WTC11 (cell line): ENCODE results near the gene SYNE4. TPM values are rescaled to one million over a fixed set of nuclear protein-coding genes. Genes with fewer than 3 reads are reported as not detected.
A peak's percentile ranks its signal among the peaks of the same experiment; 100 is the strongest.

Experiments
- ATAC-seq: fragments of 200-7000 bp; cut with Tn5 transposase; 2 replicates; pipeline ENCODE4 v1.10.0; 2021; ENCODE audit warnings: mild to moderate bottlenecking, moderate library complexity
- CTCF ChIA-PET: fragments of 300-600 bp; sonication (Branson Sonifier 250); formaldehyde crosslinking; loops from one replicate; lab custom pipeline; 2021; ENCODE audit warnings: antibody characterized with exemption; lab: Charles Lee
- POLR2A ChIA-PET: fragments of 350-600 bp; sonication (Branson Sonifier 250); formaldehyde crosslinking; loops from one replicate; lab custom pipeline; 2021; ENCODE audit warnings: antibody characterized with exemption; lab: Charles Lee
- DNase-seq: peaks from one replicate; pipeline ENCODE4 v3.0.0; 2021; ENCODE audit warnings: low spot score
- H3K27ac Mint-ChIP-seq: 2 replicates; pipeline ENCODE4 v1.8.0; 2021; ENCODE audit warnings: mixed read lengths
- H3K27me3 Mint-ChIP-seq: 2 replicates; pipeline ENCODE4 v1.8.0; 2021; ENCODE audit warnings: low read depth, mild to moderate bottlenecking, moderate library complexity, mixed read lengths
- H3K36me3 Mint-ChIP-seq: 2 replicates; pipeline ENCODE4 v1.8.0; 2021; ENCODE audit warnings: mixed read lengths
- H3K4me1 Mint-ChIP-seq: 2 replicates; pipeline ENCODE4 v1.8.0; 2022; ENCODE audit warnings: mixed read lengths
- H3K4me3 Mint-ChIP-seq: 2 replicates; pipeline ENCODE4 v1.8.0; 2021; ENCODE audit warnings: mild to moderate bottlenecking, moderate library complexity, mixed read lengths
- H3K9me3 Mint-ChIP-seq: 2 replicates; pipeline ENCODE4 v1.8.0; 2021; ENCODE audit warnings: mixed read lengths
- ATF2 ChIP-seq: sonication (generic); formaldehyde crosslinking; IDR thresholded peaks from 2 replicates; pipeline ENCODE4 v1.8.1; 2022; ENCODE audit warnings: low read depth, missing genetic modification reagents, borderline replicate concordance
- CDX4 ChIP-seq: fragments of 250-450 bp; sonication (Bioruptor Pico); IDR thresholded peaks from 2 replicates; pipeline ENCODE4 v1.9.0; 2021; ENCODE audit warnings: moderate library complexity, mild to moderate bottlenecking, inconsistent platforms, borderline replicate concordance
- CTCF ChIP-seq: fragments of 200-600 bp; IDR thresholded peaks from 2 replicates; pipeline ENCODE4 v1.8.0; 2022; ENCODE audit warnings: antibody characterized with exemption
- E2F1 ChIP-seq: sonication (generic); formaldehyde crosslinking; IDR thresholded peaks from 2 replicates; pipeline ENCODE4 v1.8.0; 2022; ENCODE audit warnings: mild to moderate bottlenecking, missing genetic modification reagents
- E2F4 ChIP-seq: sonication (generic); formaldehyde crosslinking; IDR thresholded peaks from 2 replicates; pipeline ENCODE4 v1.8.1; 2022; ENCODE audit warnings: low read depth, mild to moderate bottlenecking, moderate library complexity, missing genetic modification reagents, borderline replicate concordance
- ELF4 ChIP-seq: sonication (generic); formaldehyde crosslinking; IDR thresholded peaks from 2 replicates; pipeline ENCODE4 v1.8.1; 2022; ENCODE audit warnings: low read depth, mild to moderate bottlenecking, moderate library complexity, missing genetic modification reagents
- FOXK1 ChIP-seq: sonication (generic); formaldehyde crosslinking; IDR thresholded peaks from 2 replicates; pipeline ENCODE4 v1.8.0; 2022; ENCODE audit warnings: mild to moderate bottlenecking, moderate library complexity, missing genetic modification reagents
- GABPB1 ChIP-seq: sonication (generic); formaldehyde crosslinking; IDR thresholded peaks from 2 replicates; pipeline ENCODE4 v1.8.1; 2023; ENCODE audit warnings: mild to moderate bottlenecking, missing genetic modification reagents
- HMGA2 ChIP-seq: fragments of 250-450 bp; sonication (Bioruptor Pico); IDR thresholded peaks from 2 replicates; pipeline ENCODE4 v1.4.0; 2021; ENCODE audit warnings: mild to moderate bottlenecking, moderate library complexity
- HMGXB4 ChIP-seq: sonication (generic); formaldehyde crosslinking; IDR thresholded peaks from 2 replicates; pipeline ENCODE4 v1.8.1; 2023; ENCODE audit warnings: mild to moderate bottlenecking, moderate library complexity, missing genetic modification reagents
- KAT7 ChIP-seq: sonication (generic); formaldehyde crosslinking; IDR thresholded peaks from 2 replicates; pipeline ENCODE4 v1.8.1; 2023; ENCODE audit warnings: missing genetic modification reagents, mild to moderate bottlenecking, borderline replicate concordance
- MLX ChIP-seq: sonication (generic); formaldehyde crosslinking; IDR thresholded peaks from 2 replicates; pipeline ENCODE4 v1.8.1; 2023; ENCODE audit warnings: mild to moderate bottlenecking, missing genetic modification reagents, moderate library complexity
- MXD4 ChIP-seq: fragments of 250-450 bp; sonication (Bioruptor Pico); IDR thresholded peaks from 2 replicates; pipeline ENCODE4 v1.8.0; 2021; ENCODE audit warnings: mild to moderate bottlenecking, moderate library complexity, borderline replicate concordance
- NR1H2 ChIP-seq: sonication (generic); formaldehyde crosslinking; IDR thresholded peaks from 2 replicates; pipeline ENCODE4 v1.9.0; 2021; ENCODE audit warnings: mild to moderate bottlenecking, moderate library complexity, missing genetic modification reagents
- RELA ChIP-seq: sonication (generic); formaldehyde crosslinking; IDR thresholded peaks from 2 replicates; pipeline ENCODE4 v1.8.1; 2022; ENCODE audit warnings: missing genetic modification reagents, mild to moderate bottlenecking, borderline replicate concordance
- SP1 ChIP-seq: sonication (generic); formaldehyde crosslinking; conservative IDR thresholded peaks from 2 replicates; pipeline ENCODE4 v1.8.1; 2022; ENCODE audit warnings: missing genetic modification reagents
- STAT6 ChIP-seq: sonication (generic); formaldehyde crosslinking; conservative IDR thresholded peaks from 2 replicates; pipeline ENCODE4 v1.8.1; 2023; ENCODE audit warnings: mild to moderate bottlenecking, low read depth, missing genetic modification reagents, moderate library complexity
- TCF7 ChIP-seq: sonication (generic); formaldehyde crosslinking; IDR thresholded peaks from 2 replicates; pipeline ENCODE4 v1.8.0; 2022; ENCODE audit warnings: mild to moderate bottlenecking, low read depth, missing genetic modification reagents, moderate library complexity
- TEAD1 ChIP-seq: sonication (generic); formaldehyde crosslinking; IDR thresholded peaks from 2 replicates; pipeline ENCODE4 v1.8.0; 2022; ENCODE audit warnings: mild to moderate bottlenecking, missing genetic modification reagents
- USF1 ChIP-seq: sonication (generic); formaldehyde crosslinking; IDR thresholded peaks from 2 replicates; pipeline ENCODE4 v1.8.0; 2022; ENCODE audit warnings: mild to moderate bottlenecking, missing genetic modification reagents
- ZBTB21 ChIP-seq: sonication (generic); formaldehyde crosslinking; IDR thresholded peaks from 2 replicates; pipeline ENCODE4 v1.8.1; 2023; ENCODE audit warnings: mild to moderate bottlenecking, missing genetic modification reagents, borderline replicate concordance
- ZNF232 ChIP-seq: sonication (generic); formaldehyde crosslinking; IDR thresholded peaks from 2 replicates; pipeline ENCODE4 v1.8.0; 2022; ENCODE audit warnings: mild to moderate bottlenecking, missing genetic modification reagents
- ZNF396 ChIP-seq: fragments of 250-450 bp; sonication (Bioruptor Pico); IDR thresholded peaks from 2 replicates; pipeline ENCODE4 v1.8.0; 2021; ENCODE audit warnings: mild to moderate bottlenecking, moderate library complexity, borderline replicate concordance
- total RNA-seq: library from RNA; stranded (reverse); gene quantifications from 3 replicates; pipeline ENCODE4 v1.2.3, GENCODE V29; 2021

The SYNE4 gene
- total RNA-seq, 1 experiment from 2014 or later = 17.6 TPM

- H3K4me3 Mint-ChIP-seq = peak overlapping the region; percentile 47
- ChIA-PET CTCF (interaction anchor here (0.9 to 1.3 kb wide), 2 partner anchors 11 to 13 kb away, joined by 3 read pairs; partner anchors contain the start of gene SDHAF1), POLR2A (no interaction called here)
- no peak for TF ChIP-seq SP1 (CRISPR knock-in tag)
- TF ChIP-seq ELF4 = no peak
- no peak for TF ChIP-seq KAT7 (CRISPR knock-in tag)
- TF ChIP-seq RELA (CRISPR knock-in tag) = no peak
- no peak for TF ChIP-seq USF1 (CRISPR knock-in tag)
- TF ChIP-seq TCF7 = no peak
- TF ChIP-seq TEAD1 (CRISPR knock-in tag) = no peak
- no peak for TF ChIP-seq MLX (CRISPR knock-in tag)
- TF ChIP-seq CDX4 (CRISPR knock-in tag) = no peak
- no peak for TF ChIP-seq E2F4
- no peak for TF ChIP-seq HMGXB4
- TF ChIP-seq GABPB1 = no peak
- TF ChIP-seq ZNF232 (CRISPR knock-in tag) = no peak
- H3K27me3 Mint-ChIP-seq = peaks cover 9% of the 10 kb centered on the region
- no peak for ATAC-seq
- H3K27ac Mint-ChIP-seq = no peak overlapping the region
- peaks cover 22% of the 10 kb centered on the region for H3K36me3 Mint-ChIP-seq
- H3K4me1 Mint-ChIP-seq = peaks cover 17% of the 10 kb centered on the region
- H3K9me3 Mint-ChIP-seq = no peaks in the 10 kb centered on the region
- no peak for DNase-seq
Observed at GRCh38 chr19:36006955-36007354, 1.7 kb downstream of the SYNE4 start.

GRCh38 chr19:36003284-36003683, 5.3 kb downstream of the SYNE4 start:
- Mint-ChIP-seq H3K27me3 (no peaks in the 10 kb centered on the region), H3K4me1 (peaks cover 4% of the 10 kb centered on the region), H3K4me3 (no peak overlapping the region), H3K9me3 (no peaks in the 10 kb centered on the region), H3K27ac (no peak overlapping the region), H3K36me3 (peaks cover 20% of the 10 kb centered on the region)
- ATAC-seq (no peak), DNase-seq (no peak)
- CTCF ChIA-PET = no interaction called here
- POLR2A ChIA-PET = no interaction called here
- TF ChIP-seq HMGA2 (CRISPR knock-in tag) (no peak), ZNF396 (CRISPR knock-in tag) (no peak), CTCF (no peak), E2F1 (no peak), ZBTB21 (no peak), STAT6 (CRISPR knock-in tag) (no peak), NR1H2 (CRISPR knock-in tag) (no peak), FOXK1 (CRISPR knock-in tag) (no peak), ATF2 (CRISPR knock-in tag) (no peak), SP1 (CRISPR knock-in tag) (no peak), MXD4 (no peak)
